HEK293 (cell line): ENCODE results near the gene STX10.
A peak's percentile ranks its signal among the peaks of the same experiment; 100 is the strongest.

Experiments
- CTCF ChIA-PET: fragments of 350-600 bp; formaldehyde crosslinking; extraction: SDS; loops from one replicate; lab custom pipeline; 2021; ENCODE audit warnings: antibody characterized with exemption; lab: Yijun Ruan, JAX
- POLR2A ChIA-PET: fragments of 300-600 bp; formaldehyde crosslinking; extraction: SDS; loops from one replicate; lab custom pipeline; 2020; ENCODE audit warnings: antibody characterized with exemption, inconsistent platforms; lab: Yijun Ruan, JAX
- H3K27ac ChIP-seq: fragments of 200-500 bp; sonication (Bioruptor generic); 2 replicates; pipeline ENCODE4 v1.5.1; 2014; ENCODE audit warnings: low read depth, low read length, control low read depth, inconsistent platforms; ENCODE audit errors: extremely low read depth
- H3K36me3 ChIP-seq, 2 experiments: fragments of 200-500 bp in 1 of 2; sonication (Bioruptor generic) in 1 of 2; 1 replicate in 1 of 2; 2 replicates in 1 of 2; pipeline ENCODE4 v1.5.1; 2014 to 2017; ENCODE audit warnings: inconsistent platforms in 2 of 2, low read length in 2 of 2; ENCODE audit not compliant: control insufficient read depth in 2 of 2, insufficient read depth in 1 of 2
- H3K4me1 ChIP-seq: fragments of 200-500 bp; sonication (Bioruptor generic); 2 replicates; pipeline ENCODE4 v1.5.1; 2014; ENCODE audit warnings: mild to moderate bottlenecking, low read length, inconsistent platforms; ENCODE audit not compliant: control insufficient read depth, insufficient read depth
- H3K4me3 ChIP-seq: 2 replicates; pipeline ENCODE4 v1.5.1; 2011; ENCODE audit warnings: low read depth, mild to moderate bottlenecking, control low read depth, low read length, moderate library complexity
- H3K9me3 ChIP-seq: fragments of 200-500 bp; sonication (Bioruptor generic); 2 replicates; pipeline ENCODE4 v1.5.1; 2014; ENCODE audit warnings: low read depth, low read length, inconsistent platforms; ENCODE audit not compliant: control insufficient read depth, insufficient read depth
- BCL11A ChIP-seq: fragments of 450-650 bp; formaldehyde crosslinking; IDR thresholded peaks from 2 replicates; pipeline ENCODE4 v1.5.1; 2016; ENCODE audit warnings: low read depth, missing biosample characterization, missing genetic modification characterization
- BCL11B ChIP-seq: fragments of 450-650 bp; formaldehyde crosslinking; IDR thresholded peaks from 2 replicates; pipeline ENCODE4 v1.5.1; 2016; ENCODE audit warnings: low read depth, missing biosample characterization, missing genetic modification characterization
- GLI2 ChIP-seq: fragments of 450-650 bp; formaldehyde crosslinking; IDR thresholded peaks from 2 replicates; pipeline ENCODE4; 2017; ENCODE audit warnings: missing biosample characterization, missing genetic modification characterization, low read depth, borderline replicate concordance
- GLI4 ChIP-seq: fragments of 450-650 bp; formaldehyde crosslinking; IDR thresholded peaks from 2 replicates; pipeline ENCODE4 v1.5.1; 2016; ENCODE audit warnings: missing biosample characterization, missing genetic modification characterization
- GLIS1 ChIP-seq: fragments of 450-650 bp; formaldehyde crosslinking; IDR thresholded peaks from 2 replicates; pipeline ENCODE4 v1.5.1; 2016; ENCODE audit warnings: missing biosample characterization, missing genetic modification characterization
- PRDM1 ChIP-seq: fragments of 450-650 bp; formaldehyde crosslinking; IDR thresholded peaks from 2 replicates; pipeline ENCODE4; 2016; ENCODE audit warnings: missing biosample characterization, missing genetic modification characterization
- SALL2 ChIP-seq: fragments of 450-650 bp; formaldehyde crosslinking; IDR thresholded peaks from 2 replicates; pipeline ENCODE4 v1.5.0; 2017; ENCODE audit warnings: missing biosample characterization, mild to moderate bottlenecking, missing genetic modification characterization, borderline replicate concordance
- SP3 ChIP-seq: fragments of 450-650 bp; formaldehyde crosslinking; IDR thresholded peaks from 2 replicates; pipeline ENCODE4 v1.5.1; 2016; ENCODE audit warnings: missing biosample characterization, missing genetic modification characterization
- YY1 ChIP-seq: fragments of 450-650 bp; formaldehyde crosslinking; IDR thresholded peaks from 2 replicates; pipeline ENCODE4 v1.5.1; 2018; ENCODE audit warnings: missing biosample characterization, missing genetic modification characterization
- YY2 ChIP-seq: fragments of 450-650 bp; formaldehyde crosslinking; IDR thresholded peaks from 2 replicates; pipeline ENCODE4 v1.5.1; 2016; ENCODE audit warnings: missing biosample characterization, missing genetic modification characterization
- ZEB2 ChIP-seq: fragments of 450-650 bp; formaldehyde crosslinking; IDR thresholded peaks from 2 replicates; pipeline ENCODE4 v1.5.1; 2016; ENCODE audit warnings: missing biosample characterization, missing genetic modification characterization
- ZFHX2 ChIP-seq: fragments of 450-650 bp; formaldehyde crosslinking; conservative IDR thresholded peaks from 2 replicates; pipeline ENCODE4 v1.5.1; 2016; ENCODE audit warnings: missing biosample characterization, missing genetic modification characterization
- ZFP41 ChIP-seq: fragments of 450-650 bp; formaldehyde crosslinking; IDR thresholded peaks from 2 replicates; pipeline ENCODE4 v1.5.1; 2016; ENCODE audit warnings: missing biosample characterization, missing genetic modification characterization, borderline replicate concordance
- ZIC2 ChIP-seq: fragments of 450-650 bp; formaldehyde crosslinking; IDR thresholded peaks from 2 replicates; pipeline ENCODE4 v1.5.1; 2016; ENCODE audit warnings: missing biosample characterization, missing genetic modification characterization
- ZNF202 ChIP-seq: fragments of 450-650 bp; formaldehyde crosslinking; IDR thresholded peaks from 2 replicates; pipeline ENCODE4 v1.5.1; 2016; ENCODE audit warnings: missing biosample characterization, missing genetic modification characterization, borderline replicate concordance
- ZNF214 ChIP-seq: fragments of 450-650 bp; formaldehyde crosslinking; IDR thresholded peaks from 2 replicates; pipeline ENCODE4 v1.5.1; 2017; ENCODE audit warnings: missing biosample characterization, mild to moderate bottlenecking, missing genetic modification characterization, borderline replicate concordance
- ZNF221 ChIP-seq: fragments of 450-650 bp; formaldehyde crosslinking; IDR thresholded peaks from 2 replicates; pipeline ENCODE4 v1.5.1; 2017; ENCODE audit warnings: missing biosample characterization, missing genetic modification characterization, borderline replicate concordance
- ZNF302 ChIP-seq: fragments of 450-650 bp; formaldehyde crosslinking; IDR thresholded peaks from 2 replicates; pipeline ENCODE4 v1.5.1; 2016; ENCODE audit warnings: missing biosample characterization, missing genetic modification characterization, low read depth
- ZNF391 ChIP-seq: fragments of 450-650 bp; formaldehyde crosslinking; IDR thresholded peaks from 2 replicates; pipeline ENCODE4 v1.5.1; 2016; ENCODE audit warnings: low read depth, missing biosample characterization, missing genetic modification characterization, borderline replicate concordance
- ZNF423 ChIP-seq: fragments of 450-650 bp; formaldehyde crosslinking; IDR thresholded peaks from 2 replicates; pipeline ENCODE4 v1.5.1; 2016; ENCODE audit warnings: missing biosample characterization, missing genetic modification characterization
- ZNF548 ChIP-seq: fragments of 450-650 bp; formaldehyde crosslinking; IDR thresholded peaks from 2 replicates; pipeline ENCODE4 v1.5.1; 2016; ENCODE audit warnings: missing biosample characterization, missing genetic modification characterization
- ZNF561 ChIP-seq: fragments of 450-650 bp; IDR thresholded peaks from 2 replicates; pipeline ENCODE4 v1.5.1; 2018; ENCODE audit warnings: missing biosample characterization, missing genetic modification characterization, borderline replicate concordance
- ZNF623 ChIP-seq: fragments of 450-650 bp; formaldehyde crosslinking; IDR thresholded peaks from 2 replicates; pipeline ENCODE4 v1.5.1; 2016; ENCODE audit warnings: missing biosample characterization, missing genetic modification characterization
- ZNF747 ChIP-seq: fragments of 450-650 bp; formaldehyde crosslinking; IDR thresholded peaks from 2 replicates; pipeline ENCODE4 v1.5.1; 2016; ENCODE audit warnings: missing biosample characterization, missing genetic modification characterization
- TF ChIP-seq, protein P1 (sequence below): fragments of 450-650 bp; IDR thresholded peaks from 2 replicates; pipeline ENCODE4 v1.5.1; 2018; ENCODE audit warnings: missing biosample characterization, missing genetic modification characterization
- TF ChIP-seq, protein P2 (sequence below): fragments of 450-650 bp; formaldehyde crosslinking; IDR thresholded peaks from 2 replicates; pipeline ENCODE4 v1.5.1; 2016; ENCODE audit warnings: missing biosample characterization, missing genetic modification characterization, borderline replicate concordance
- TF ChIP-seq, protein P3 (sequence below): fragments of 450-650 bp; formaldehyde crosslinking; IDR thresholded peaks from 2 replicates; pipeline ENCODE4 v1.5.1; 2016; ENCODE audit warnings: missing biosample characterization, missing genetic modification characterization
- TF ChIP-seq, protein P4 (sequence below): fragments of 450-650 bp; formaldehyde crosslinking; IDR thresholded peaks from 2 replicates; pipeline ENCODE4; 2016; ENCODE audit warnings: missing biosample characterization, missing genetic modification characterization
- TF ChIP-seq, protein P5 (sequence below): fragments of 450-650 bp; formaldehyde crosslinking; IDR thresholded peaks from 2 replicates; pipeline ENCODE4 v1.5.1; 2016; ENCODE audit warnings: missing biosample characterization, missing genetic modification characterization

Gene STX10

DNA sequence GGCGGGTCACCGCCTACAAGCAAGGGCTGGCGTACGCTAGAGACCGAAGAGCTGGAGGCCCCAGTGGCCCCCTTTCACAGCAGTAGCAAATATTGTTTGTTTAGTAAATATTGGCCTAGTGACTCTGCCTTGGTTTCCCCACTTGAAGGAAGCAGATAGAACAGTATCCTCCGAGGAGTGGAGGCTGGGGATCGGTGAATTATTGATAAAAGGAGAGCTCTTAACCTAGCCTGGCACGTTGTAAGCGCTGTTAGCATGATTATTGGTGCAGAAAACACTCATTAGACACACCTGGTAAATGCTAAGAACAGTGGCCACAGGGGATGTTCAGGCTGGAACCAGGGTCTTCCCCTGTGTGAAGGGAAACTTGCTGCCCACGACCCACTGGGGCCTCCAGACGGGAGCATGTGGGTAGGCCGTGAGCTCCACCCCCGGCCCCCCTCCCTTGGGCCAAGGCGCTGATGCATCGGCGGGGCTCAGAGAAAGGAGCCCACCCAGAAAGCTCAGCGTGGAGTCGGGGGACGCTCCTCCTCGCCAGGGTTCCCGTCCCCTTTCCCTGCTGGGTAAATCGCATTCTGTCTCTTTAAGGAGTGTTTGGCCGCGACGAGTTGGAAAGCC, 2.3 kb upstream of the STX10 start:
- Histone ChIP-seq H3K4me3 (peak overlapping the region; percentile 99), H3K4me1 (peaks cover 10% of the 10 kb centered on the region), H3K27ac (peak overlapping the region; percentile 98), H3K9me3 (no peaks in the 10 kb centered on the region), H3K36me3 (peaks cover 3 to 11% of the 10 kb centered on the region in 2 experiments; a peak in 2 of 3 replicates)
- ChIA-PET POLR2A (interaction anchor here (0.5 to 2.2 kb wide), 29 partner anchors 10 to 200 kb away, joined by 3 to 89 read pairs (median 5); partner anchors contain the start of genes NACC1 and TRMT1), CTCF (interaction anchor here (0.6 to 1.1 kb wide), 9 partner anchors 8 to 276 kb away, joined by 3 to 6 read pairs (median 3); no protein-coding TSS in a partner anchor)
- TF ChIP-seq ZNF747: no peak
- no peak for TF ChIP-seq SALL2 (tag by site-specific recombination)
- no peak for TF ChIP-seq YY2
- no peak for TF ChIP-seq ZNF623 (tag by site-specific recombination)
- no peak for TF ChIP-seq ZNF548
- TF ChIP-seq GLIS1: no peak; the same call in 1 of the 2 replicates
- TF ChIP-seq, protein P1, sequence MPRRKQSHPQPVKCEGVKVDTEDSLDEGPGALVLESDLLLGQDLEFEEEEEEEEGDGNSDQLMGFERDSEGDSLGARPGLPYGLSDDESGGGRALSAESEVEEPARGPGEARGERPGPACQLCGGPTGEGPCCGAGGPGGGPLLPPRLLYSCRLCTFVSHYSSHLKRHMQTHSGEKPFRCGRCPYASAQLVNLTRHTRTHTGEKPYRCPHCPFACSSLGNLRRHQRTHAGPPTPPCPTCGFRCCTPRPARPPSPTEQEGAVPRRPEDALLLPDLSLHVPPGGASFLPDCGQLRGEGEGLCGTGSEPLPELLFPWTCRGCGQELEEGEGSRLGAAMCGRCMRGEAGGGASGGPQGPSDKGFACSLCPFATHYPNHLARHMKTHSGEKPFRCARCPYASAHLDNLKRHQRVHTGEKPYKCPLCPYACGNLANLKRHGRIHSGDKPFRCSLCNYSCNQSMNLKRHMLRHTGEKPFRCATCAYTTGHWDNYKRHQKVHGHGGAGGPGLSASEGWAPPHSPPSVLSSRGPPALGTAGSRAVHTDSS (tag by site-specific recombination): no peak
- no peak for TF ChIP-seq GLI4
- TF ChIP-seq, protein P2, sequence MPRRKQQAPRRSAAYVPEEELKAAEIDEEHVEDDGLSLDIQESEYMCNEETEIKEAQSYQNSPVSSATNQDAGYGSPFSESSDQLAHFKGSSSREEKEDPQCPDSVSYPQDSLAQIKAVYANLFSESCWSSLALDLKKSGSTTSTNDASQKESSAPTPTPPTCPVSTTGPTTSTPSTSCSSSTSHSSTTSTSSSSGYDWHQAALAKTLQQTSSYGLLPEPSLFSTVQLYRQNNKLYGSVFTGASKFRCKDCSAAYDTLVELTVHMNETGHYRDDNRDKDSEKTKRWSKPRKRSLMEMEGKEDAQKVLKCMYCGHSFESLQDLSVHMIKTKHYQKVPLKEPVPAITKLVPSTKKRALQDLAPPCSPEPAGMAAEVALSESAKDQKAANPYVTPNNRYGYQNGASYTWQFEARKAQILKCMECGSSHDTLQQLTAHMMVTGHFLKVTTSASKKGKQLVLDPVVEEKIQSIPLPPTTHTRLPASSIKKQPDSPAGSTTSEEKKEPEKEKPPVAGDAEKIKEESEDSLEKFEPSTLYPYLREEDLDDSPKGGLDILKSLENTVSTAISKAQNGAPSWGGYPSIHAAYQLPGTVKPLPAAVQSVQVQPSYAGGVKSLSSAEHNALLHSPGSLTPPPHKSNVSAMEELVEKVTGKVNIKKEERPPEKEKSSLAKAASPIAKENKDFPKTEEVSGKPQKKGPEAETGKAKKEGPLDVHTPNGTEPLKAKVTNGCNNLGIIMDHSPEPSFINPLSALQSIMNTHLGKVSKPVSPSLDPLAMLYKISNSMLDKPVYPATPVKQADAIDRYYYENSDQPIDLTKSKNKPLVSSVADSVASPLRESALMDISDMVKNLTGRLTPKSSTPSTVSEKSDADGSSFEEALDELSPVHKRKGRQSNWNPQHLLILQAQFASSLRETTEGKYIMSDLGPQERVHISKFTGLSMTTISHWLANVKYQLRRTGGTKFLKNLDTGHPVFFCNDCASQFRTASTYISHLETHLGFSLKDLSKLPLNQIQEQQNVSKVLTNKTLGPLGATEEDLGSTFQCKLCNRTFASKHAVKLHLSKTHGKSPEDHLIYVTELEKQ: no peak
- TF ChIP-seq PRDM1 (tag by site-specific recombination): peak; percentile 35; the same call in 1 of the 2 replicates
- TF ChIP-seq ZNF391 (tag by site-specific recombination): no peak
- TF ChIP-seq SP3 (tag by site-specific recombination): no peak
- TF ChIP-seq ZNF214: no peak
- TF ChIP-seq GLI2 (tag by site-specific recombination): no peak
- TF ChIP-seq BCL11A (tag by site-specific recombination): no peak
- TF ChIP-seq ZNF561 (tag by site-specific recombination): peak; percentile 78; the same call in 1 of the 2 replicates
- TF ChIP-seq ZFHX2 (tag by site-specific recombination): no peak
- 0 out of 2 replicates have a peak, but pooled peaks have one; percentile 48 for TF ChIP-seq ZEB2 (tag by site-specific recombination)
- TF ChIP-seq, protein P3, sequence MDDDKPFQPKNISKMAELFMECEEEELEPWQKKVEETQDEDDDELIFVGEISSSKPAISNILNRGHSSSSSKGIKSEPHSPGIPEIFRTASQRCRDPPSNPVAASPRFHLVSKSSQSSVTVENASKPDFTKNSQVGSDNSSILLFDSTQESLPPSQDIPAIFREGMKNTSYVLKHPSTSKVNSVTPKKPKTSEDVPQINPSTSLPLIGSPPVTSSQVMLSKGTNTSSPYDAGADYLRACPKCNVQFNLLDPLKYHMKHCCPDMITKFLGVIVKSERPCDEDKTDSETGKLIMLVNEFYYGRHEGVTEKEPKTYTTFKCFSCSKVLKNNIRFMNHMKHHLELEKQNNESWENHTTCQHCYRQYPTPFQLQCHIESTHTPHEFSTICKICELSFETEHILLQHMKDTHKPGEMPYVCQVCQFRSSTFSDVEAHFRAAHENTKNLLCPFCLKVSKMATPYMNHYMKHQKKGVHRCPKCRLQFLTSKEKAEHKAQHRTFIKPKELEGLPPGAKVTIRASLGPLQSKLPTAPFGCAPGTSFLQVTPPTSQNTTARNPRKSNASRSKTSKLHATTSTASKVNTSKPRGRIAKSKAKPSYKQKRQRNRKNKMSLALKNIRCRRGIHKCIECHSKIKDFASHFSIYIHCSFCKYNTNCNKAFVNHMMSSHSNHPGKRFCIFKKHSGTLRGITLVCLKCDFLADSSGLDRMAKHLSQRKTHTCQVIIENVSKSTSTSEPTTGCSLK (tag by site-specific recombination): no peak
- TF ChIP-seq ZNF221 (tag by site-specific recombination): no peak
- TF ChIP-seq YY1 (tag by site-specific recombination): no peak
- TF ChIP-seq ZFP41 (tag by site-specific recombination): no peak
- TF ChIP-seq, protein P4, sequence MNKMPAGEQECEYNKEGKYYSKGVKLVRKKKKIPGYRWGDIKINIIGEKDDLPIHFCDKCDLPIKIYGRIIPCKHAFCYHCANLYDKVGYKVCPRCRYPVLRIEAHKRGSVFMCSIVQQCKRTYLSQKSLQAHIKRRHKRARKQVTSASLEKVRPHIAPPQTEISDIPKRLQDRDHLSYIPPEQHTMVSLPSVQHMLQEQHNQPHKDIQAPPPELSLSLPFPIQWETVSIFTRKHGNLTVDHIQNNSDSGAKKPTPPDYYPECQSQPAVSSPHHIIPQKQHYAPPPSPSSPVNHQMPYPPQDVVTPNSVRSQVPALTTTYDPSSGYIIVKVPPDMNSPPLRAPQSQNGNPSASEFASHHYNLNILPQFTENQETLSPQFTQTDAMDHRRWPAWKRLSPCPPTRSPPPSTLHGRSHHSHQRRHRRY: no peak
- no peak for TF ChIP-seq ZNF202 (tag by site-specific recombination)
- TF ChIP-seq ZNF423 (tag by site-specific recombination): no peak
- peak; percentile 88 for TF ChIP-seq ZIC2 (tag by site-specific recombination)
- no peak for TF ChIP-seq ZNF302 (tag by site-specific recombination)
- TF ChIP-seq, protein P5, sequence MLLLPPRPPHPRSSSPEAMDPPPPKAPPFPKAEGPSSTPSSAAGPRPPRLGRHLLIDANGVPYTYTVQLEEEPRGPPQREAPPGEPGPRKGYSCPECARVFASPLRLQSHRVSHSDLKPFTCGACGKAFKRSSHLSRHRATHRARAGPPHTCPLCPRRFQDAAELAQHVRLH (tag by site-specific recombination): no peak
- no peak for TF ChIP-seq BCL11B (tag by site-specific recombination)
